Activated CD4-positive, alpha-beta T cell treated with anti-CD3 and anti-CD28 coated beads, Interleukin-2, amount 50 U/mL, for 4 hours (primary cell): ENCODE data around the gene KRTAP1-1.
"Not testable (repeated sequence)": the region's sequence is repeated elsewhere in the genome, so short reads cannot be mapped to it uniquely, and the experiment has no call there.

ENCODE experiments used
- DNase-seq, 2 experiments: peaks; one replicate each; pipeline ENCODE4 v3.0.0-alpha.2; 2020

The KRTAP1-1 gene, protein sequence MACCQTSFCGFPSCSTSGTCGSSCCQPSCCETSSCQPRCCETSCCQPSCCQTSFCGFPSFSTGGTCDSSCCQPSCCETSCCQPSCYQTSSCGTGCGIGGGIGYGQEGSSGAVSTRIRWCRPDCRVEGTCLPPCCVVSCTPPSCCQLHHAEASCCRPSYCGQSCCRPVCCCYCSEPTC

DNA sequence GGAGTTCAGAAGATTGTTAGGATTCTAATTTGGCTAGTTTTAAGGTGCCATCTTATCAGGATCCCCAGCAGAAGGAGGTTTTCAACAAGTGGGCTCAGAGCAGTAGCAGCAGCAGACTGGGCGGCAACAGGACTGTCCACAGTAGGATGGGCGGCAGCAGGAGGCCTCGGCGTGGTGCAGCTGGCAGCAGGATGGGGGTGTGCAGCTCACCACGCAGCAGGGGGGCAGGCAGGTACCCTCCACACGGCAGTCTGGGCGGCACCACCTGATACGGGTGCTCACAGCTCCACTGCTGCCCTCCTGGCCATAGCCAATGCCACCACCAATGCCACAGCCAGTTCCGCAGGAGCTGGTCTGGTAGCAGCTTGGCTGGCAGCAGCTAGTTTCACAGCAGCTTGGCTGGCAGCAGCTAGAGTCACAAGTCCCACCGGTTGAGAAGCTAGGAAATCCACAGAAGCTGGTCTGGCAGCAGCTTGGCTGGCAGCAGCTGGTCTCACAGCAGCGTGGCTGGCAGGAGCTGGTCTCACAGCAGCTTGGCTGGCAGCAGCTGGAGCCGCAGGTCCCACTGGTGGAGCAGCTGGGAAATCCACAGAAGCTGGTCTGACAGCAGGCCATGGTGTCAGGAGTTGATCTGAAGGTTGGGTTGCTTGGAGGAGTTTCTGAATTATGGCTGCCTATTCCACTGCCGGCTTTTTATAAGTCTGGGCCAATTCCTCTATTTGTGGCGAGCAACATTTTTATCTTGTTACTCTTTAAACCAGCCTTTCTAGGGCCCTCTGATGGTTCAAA is at the start of gene KRTAP1-1:
Gene KRTAP1-1 (minus strand): TSS at position 668 of the 789 bp plus-strand sequence. CDS start 53 bp downstream, at position 615.
- DNase-seq, result not testable (repeated sequence)

DNA sequence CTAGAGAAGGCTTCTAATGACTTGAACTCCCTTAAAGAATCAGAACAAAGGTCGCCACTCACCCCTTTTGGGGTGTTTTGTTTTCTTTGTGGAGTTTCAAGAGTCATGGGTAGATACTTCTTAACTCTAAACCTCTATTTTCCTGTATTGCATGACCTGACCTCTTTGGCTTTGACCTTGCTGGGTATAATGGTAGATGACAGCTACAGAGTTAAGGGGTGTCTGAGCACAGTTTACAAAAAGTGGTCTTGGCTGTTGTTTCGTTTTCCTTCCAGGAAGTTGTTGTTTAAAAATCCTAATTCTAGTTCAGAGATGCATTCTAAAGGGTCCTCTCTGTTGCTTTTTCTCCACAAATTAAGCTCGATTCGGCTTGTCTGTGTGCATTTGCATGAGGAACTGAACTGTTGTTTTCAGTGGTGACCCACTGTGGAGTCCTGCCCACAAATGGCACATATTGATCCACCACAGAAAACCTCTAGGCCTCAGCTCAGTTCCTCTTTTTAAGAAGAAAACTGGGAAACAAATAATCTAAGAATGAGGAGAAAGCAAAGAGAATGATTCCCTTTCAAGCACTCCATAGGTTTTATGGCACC is 47.6 kb upstream of the KRTAP1-1 start:
- not testable (repeated sequence) for DNase-seq

DNA sequence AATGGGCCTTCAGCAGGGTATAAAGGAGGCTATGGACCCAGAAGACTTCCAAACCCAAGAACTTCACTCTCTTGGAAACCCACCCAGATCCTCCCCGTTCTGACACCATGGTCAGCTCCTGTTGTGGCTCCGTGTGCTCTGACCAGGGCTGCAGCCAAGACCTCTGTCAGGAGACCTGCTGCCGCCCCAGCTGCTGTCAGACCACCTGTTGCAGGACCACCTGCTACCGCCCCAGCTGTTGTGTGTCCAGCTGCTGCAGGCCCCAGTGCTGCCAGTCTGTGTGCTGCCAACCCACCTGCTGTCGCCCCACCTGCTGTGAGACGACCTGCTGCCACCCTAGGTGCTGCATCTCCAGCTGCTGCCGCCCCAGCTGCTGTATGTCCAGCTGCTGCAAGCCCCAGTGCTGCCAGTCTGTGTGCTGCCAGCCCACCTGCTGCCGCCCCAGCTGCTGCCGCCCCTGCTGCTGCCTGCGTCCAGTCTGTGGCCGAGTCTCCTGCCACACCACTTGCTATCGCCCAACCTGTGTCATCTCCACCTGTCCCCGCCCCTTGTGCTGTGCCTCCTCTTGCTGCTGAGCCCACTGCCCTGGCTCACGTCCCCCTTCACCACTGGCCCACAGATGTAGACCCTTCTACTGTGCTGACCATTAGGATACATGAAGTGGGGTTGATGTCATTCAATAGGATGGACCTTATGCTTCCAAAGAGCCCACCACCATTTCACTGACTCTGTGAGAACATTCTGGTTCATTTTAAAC is 43.0 kb upstream of the KRTAP1-1 start, which contains the start of gene KRTAP4-7:
Gene KRTAP4-7 (plus strand): TSS at position 51 of the 757 bp plus-strand sequence. CDS start 57 bp downstream, at position 108.
- DNase-seq, result not testable (repeated sequence)

DNA sequence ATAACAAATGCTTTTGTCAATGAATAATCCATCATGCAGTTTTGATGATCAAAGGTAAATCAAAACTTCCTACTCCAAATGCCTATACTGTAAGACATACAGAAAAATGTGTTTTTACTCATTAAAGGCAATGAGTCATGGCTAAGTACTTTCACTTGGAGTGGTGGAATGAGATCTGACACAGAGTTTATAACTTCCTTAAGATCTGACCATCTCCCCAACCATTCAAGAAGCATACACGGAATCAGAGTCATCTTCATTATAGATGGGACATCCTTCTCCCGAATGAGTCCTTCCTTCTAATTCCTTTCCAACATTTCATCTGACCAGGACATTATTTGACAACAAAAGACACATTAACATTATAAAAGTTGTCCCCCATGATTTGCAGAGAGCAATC is 42.2 kb upstream of the KRTAP1-1 start:
- DNase-seq, result not testable (repeated sequence)

DNA sequence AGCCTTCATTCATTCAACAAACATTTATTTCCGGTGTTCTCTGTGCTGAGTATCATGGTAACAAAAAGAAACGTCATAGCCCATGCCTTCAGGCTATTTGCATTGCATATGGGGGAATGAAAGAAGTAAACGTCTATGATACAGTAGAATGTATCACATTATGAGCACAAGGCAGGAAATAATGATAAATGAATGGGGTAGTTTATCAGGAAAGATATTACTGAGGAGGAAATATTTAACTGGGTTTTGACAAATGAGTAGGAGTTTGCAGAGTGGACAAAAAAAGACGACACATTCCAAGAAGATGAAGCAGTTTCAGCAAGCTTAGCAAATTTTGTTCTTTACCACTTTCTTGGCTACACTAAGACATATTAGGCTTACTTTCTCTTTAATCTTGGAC is 41.4 kb upstream of the KRTAP1-1 start:
- no peak for DNase-seq

DNA sequence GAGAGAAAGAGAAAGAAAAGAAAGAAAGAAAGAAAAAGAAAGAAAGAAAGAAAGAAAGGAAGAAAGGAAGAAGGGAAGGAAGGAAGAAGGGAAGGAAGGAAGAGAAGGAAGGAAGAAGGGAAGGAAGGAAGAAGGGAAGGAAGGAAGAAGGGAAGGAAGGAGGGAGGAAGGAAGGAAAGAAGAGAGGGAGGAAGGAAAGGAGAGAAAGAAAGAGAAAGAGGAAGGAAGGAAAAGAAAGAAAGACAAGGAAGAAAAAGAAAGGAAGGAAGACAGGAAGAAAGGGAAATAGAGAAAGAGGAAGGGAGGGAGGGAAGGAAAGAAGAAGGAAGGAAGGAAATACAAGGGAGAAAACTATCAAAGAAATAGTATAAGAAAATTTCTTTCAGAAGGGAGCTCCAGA is 35.5 kb upstream of the KRTAP1-1 start:
- no peak for DNase-seq

DNA sequence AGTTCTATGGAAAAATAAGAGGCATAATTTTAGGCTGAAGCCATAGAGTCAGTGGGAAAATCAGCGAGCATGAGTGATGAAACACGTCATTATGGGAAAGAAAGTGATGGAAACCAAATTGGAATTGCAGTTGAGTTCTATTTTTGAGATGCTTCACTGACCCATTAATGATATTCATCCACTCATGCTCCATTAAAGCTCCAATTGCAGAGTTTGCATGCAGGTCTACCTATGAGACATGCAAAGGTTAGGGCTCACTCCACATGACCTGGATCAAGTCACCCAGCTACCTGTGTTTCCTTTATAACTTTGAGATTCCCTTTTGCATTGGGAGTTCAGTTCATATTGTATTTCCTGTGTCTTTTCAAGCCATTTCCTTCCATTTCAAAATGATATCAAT is 32.4 kb upstream of the KRTAP1-1 start:
- no peak for DNase-seq

DNA sequence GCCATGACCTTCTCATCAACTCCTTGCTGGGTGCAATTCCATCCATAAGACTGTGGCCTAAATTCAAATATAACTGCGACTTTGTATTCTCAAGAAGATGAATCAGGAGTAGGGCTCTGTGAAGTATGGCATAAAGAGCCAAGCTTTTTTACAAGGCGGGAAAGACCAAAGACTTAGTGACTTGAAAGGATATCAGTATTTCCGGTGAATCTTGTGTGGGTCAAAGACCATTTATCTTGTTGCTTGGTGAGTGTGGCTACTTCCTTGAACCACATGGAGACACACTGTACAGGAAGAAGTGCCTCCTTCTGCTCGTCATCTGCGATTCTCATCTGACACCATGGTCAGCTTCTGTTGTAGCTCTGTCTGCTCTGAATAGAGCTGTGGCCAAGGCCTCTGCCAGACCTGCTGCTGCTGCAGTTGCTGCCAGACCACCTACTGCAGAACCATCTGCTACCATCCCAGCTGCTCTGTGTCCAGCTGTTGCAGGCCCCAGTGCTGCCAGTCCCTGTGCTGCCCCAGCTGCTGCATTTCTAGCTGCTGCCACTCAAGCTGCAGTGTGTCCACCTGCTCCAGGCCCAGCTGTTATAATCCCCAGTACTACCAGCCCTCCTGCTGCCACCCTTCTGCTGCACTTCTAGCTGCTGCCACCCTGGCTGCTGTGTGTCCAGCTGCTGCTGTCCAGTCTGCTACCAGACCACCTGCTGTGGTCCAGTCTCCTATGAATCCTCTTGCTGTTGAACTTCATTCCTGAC is 30.5 kb upstream of the KRTAP1-1 start:
- no peak for DNase-seq

DNA sequence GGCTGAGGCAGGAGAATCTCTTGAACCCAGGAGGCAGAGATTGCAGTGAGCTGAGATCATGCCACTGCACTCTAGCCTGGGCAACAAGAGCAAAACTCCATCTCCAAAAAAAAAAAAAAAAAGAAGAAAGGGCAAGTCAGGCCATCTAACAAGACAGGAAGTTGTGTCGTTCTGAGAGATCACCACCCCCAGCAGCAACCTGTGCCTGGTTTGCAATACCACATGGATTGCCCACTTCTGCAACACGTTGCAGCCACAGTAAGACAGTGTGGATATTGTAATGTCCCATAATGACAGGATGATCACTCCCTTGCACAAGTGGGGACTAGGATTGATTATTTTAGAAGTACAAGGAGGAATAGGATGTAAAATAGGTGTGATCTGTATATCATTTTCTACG is 27.8 kb upstream of the KRTAP1-1 start:
- no peak for DNase-seq

DNA sequence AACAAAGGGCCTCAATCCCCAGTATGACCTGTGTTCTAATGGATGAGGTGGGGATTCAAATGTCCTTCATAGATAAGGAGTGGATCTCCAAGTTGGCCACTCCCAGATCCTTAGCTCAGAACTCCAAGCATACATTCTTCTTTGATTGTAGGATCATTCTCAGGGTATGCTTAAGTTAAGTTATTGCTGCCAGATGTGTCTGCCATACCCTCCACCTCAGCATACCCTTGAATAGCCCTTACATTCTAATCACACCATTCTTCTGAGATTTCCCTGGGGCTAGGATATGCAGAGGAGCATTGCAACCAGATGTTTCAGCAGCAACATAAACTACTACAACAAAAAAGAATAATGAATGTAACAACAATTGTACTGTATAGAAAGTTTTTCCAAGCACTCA is 26.0 kb upstream of the KRTAP1-1 start:
- no peak for DNase-seq

DNA sequence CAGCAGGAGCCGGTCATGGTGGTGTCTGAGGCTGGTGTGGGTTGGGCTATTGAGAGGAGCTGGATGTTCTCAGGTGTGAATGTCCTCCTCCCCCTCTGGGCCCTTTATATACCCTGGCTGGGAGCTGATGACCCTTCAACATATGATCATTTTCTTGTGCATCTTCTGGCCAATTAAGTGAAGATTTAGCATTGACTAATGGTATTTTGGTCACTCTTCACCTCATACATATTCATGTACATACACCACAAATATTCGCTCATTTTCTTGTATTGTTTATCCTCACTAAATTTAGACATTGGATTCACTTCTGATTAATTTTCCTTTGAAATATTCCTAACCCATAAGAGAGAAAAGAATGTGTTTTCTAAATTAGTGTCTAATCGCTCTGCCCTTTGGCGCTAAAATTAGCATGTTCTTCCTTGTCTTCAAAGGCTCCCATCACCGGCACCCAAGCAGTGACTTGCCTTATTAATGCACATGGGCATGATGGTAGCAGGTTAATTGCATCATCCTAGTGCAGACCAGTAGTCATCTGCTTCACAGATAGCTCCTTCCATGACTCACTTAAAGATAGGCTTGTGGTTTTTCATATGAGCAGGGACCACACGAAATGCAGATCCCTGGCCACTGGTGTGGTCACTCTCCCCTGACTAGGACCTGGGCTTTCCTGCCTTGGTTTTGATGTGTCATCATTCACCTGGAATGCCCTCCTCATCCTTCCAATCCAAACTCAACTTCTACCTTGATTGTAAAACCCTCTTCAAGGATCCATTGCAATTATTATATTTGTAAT is 24.8 kb upstream of the KRTAP1-1 start, which contains the start of gene KRTAP2-4:
Gene KRTAP2-4 (minus strand): TSS at position 51 of the 796 bp plus-strand sequence. CDS start 34 bp downstream, at position 17.
- DNase-seq, result no peak

DNA sequence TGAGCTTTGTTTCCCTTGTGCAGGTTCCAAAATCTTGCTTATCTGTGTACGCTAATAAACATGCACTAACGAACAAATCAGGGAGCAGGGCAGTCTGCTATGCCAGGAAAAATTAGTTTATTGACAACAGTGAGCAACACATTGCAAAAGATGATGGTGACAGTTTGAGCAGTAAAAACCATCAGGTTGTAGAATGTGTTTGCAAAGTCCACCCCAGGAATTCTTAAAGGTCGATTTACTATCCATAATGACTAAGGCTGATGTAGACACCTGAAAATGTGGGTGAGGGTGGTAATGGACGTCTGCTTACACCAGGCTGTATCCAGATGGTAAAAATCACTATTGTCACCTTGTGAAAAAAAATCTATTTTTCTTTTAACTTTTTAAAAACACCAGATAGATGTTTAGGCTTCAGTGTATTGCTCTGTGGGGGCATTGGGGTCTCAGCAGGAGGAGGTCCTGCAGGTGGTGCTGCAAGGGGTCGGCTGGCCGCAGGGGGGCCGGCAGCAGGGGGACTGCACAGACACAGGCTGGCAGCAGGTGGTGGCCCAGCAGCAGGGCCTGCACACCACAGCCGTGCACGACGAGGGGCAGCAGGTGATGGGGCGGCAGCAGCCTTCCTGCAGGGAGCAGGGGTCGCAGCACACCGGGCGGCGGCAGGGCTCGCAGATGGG is 23.9 kb upstream of the KRTAP1-1 start:
- DNase-seq, result not testable (repeated sequence)

DNA sequence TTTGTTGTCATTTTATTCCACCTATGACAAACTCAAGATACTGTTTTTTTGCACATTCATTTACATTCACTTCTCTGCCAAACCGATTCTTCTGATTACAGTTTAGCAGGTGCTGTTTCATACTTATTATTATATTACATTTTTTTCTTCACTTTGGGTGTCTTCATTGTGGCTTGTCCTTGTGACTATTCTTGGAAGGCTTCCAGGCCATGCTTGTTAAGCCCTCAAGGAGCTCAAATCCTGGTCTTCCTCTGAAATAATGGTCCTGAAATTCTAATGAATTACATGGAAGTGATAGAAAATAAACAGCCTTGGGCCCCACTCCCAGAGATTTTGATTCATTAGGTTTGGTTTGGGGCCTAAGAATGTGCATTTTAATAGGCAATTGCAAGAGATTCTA is 23.1 kb upstream of the KRTAP1-1 start:
- DNase-seq, result no peak

DNA sequence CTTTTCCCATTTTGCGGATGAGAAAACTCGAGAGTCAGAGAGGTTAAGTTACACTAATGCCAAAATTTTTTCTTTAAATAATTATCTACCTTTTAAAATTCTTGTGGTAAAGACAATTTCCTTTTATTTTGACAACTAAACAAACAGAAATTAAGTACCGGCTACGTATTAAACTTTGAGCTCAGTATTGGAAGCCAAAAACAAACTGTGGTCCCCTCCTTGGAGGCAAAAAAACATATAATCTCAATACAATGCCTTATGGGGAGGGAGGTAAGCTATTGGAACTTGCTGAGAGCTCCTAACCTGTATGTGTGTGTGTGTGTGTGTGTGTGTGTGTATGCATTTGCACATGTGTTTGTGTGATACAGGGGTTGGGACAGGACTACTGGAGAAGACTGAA is 22.2 kb upstream of the KRTAP1-1 start:
- DNase-seq, result no peak

DNA sequence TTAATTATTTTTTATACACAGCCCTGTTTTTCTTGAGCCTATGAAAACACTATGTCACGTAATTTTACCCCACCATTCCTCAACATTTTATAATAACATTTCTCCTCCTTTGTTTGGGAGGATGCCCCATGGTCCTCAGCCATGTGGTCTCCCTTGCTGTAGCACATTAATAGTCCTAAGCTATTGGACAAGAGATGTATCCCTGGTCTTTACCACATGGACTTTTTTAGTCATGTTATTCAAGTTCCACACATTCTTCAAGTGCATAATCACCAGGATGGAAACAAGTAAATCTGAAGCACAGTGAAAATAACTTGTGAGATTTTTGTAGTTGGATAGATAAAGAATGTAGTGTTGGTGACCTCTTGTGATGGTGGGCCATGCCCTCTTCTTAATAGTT is 20.7 kb upstream of the KRTAP1-1 start:
- no peak for DNase-seq

DNA sequence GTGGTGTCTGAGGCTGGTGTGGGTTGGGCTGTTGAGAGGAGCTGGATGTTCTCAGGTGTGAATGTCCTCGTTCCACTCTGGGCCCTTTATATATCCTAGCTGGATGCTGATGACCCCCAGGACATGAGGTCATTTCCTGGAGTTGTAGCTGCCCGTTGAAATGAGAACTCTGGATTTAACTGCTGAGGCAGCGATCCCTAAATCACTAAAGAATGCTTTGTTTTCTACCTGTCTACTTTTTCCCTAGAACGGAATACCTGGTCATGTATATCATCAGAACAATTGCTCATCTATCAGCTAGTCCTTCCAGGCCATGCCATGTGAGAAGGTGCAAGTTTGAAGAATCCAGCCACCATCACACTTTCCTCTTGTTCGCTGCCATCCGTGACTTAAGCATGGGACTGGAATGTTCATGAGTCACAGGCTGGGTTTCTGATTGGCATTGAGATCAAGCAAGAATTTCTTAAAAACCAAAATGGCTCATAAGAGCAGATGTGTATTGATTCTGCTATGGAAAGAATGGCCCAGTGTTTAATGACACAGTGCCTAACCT is 18.9 kb upstream of the KRTAP1-1 start, which contains the start of gene KRTAP2-3:
Gene KRTAP2-3 (minus strand): TSS at position 63 of the 553 bp plus-strand sequence. CDS start 64 bp downstream, outside the sequence.
- DNase-seq, result no peak

DNA sequence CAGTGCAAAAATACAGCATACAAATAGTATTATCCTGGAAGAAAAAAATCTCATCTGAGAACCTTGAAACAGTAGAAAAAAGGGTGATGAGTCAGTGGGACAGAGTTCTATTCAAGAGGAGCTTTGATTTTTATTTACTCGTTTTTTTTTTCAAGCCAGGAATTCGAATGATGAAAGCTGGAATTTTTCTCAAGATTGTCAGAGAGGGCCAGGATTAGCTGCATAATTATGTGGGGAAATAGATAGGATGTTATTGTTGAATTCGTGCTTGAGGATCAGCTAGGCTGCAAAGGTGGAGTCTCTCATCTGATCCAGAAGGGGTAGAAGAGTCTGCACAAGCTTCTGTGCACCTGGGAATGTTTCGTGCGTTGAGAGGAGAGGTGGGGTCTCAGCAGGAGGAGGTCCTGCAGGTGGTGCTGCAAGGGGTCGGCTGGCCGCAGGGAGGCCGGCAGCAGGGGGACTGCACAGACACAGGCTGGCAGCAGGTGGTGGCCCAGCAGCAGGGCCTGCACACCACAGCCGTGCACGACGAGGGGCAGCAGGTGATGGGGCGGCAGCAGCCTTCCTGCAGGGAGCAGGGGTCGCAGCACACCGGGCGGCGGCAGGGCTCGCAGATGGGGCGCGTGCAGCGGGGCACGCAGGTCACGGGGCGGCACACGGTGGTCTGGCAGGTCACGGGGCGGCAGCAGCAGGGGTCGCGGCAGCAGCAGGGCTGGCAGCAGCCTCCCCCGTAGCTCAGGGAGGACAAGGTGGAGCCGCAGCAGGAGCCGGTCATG is 18.2 kb upstream of the KRTAP1-1 start:
- not testable (repeated sequence) for DNase-seq

DNA sequence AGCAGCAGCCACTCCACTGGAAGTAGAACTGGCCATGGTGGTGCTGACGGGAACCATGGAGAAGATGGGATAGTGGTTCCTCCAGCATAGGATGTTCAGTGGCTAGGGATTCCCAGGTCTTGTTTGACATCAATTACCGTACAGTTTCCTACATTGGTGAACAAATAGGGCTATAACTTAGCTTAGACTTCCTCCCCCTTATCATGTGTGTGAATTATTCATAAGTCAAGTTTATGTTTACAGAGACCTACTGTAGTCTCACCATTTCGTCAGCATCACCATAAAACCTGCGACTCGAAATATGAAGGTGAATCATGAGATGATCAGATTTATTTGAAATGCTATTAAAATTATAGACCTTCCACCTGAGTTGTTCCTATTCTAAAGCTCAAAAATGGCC is 17.5 kb upstream of the KRTAP1-1 start:
- DNase-seq, result no peak

DNA sequence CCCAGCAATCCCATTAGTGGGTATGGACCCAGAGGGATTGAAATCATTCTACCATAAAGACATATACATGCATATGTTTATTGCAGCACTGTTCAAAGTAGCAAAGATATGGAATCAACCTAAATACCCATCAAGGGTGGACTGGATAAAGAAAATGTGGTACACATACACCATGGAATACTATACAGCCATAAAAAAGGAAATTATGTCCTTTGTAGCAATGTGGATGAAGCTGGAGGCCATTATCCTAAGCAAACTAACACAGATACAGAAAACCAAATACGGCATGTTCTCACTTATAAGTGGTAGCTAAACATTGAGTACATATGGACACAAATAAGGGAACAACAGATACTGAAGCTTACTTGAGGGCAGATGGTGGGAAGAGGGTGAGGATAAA is 16.3 kb upstream of the KRTAP1-1 start:
- no peak for DNase-seq

DNA sequence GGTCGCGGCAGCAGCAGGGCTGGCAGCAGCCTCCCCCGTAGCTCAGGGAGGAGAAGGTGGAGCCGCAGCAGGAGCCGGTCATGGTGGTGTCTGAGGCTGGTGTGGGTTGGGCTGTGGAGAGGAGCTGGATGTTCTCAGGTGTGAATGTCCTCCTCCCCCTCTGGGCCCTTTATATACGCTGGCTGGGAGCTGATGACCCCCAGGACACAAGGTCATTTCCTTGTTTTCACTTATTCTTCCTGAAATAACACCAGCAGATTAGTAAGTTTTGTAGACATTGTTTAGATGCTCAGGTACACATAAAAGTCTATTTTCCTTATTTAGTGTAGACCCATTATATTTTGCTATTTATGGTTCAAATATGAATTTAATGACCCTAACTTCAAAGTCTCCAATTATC is 13.9 kb upstream of the KRTAP1-1 start, which contains the start of gene KRTAP2-2:
Gene KRTAP2-2 (minus strand): TSS at position 101 of the 400 bp plus-strand sequence. CDS start 19 bp downstream, at position 82.
- not testable (repeated sequence) for DNase-seq
